DND-41 (cell line): ENCODE results near the gene ANTXR2.
A peak's percentile ranks its signal among the peaks of the same experiment; 100 is the strongest.

Experiments
- ATAC-seq: fragments of 200-7000 bp; cut with Tn5 transposase; 3 replicates; pipeline ENCODE4 v1.9.1; 2021; ENCODE audit warnings: low read depth; ENCODE audit not compliant: insufficient read depth
- DNase-seq: peaks from one replicate; pipeline ENCODE4 v3.0.0-alpha.2; 2020
- H2AFZ ChIP-seq: 2 replicates; pipeline ENCODE4 v1.6.0; 2012; ENCODE audit warnings: low read depth, low read length
- H3K27ac ChIP-seq: 2 replicates; pipeline ENCODE4 v1.5.1; 2012; ENCODE audit warnings: low read length, inconsistent platforms
- H3K27me3 ChIP-seq: fragments of 200-600 bp; sonication (generic); 2 replicates; pipeline ENCODE4 v1.6.0; 2012; ENCODE audit warnings: low read length, mild to moderate bottlenecking, inconsistent platforms; ENCODE audit not compliant: insufficient read depth, poor library complexity
- H3K36me3 ChIP-seq: 2 replicates; pipeline ENCODE4 v1.5.1; 2012; ENCODE audit warnings: low read length, inconsistent platforms; ENCODE audit not compliant: insufficient read depth
- H3K4me1 ChIP-seq: 2 replicates; pipeline ENCODE4 v1.5.1; 2012; ENCODE audit warnings: mild to moderate bottlenecking, low read length; ENCODE audit not compliant: insufficient read depth
- H3K4me2 ChIP-seq: 2 replicates; pipeline ENCODE4 v1.6.0; 2012; ENCODE audit warnings: mild to moderate bottlenecking, moderate library complexity, low read length, inconsistent platforms; ENCODE audit not compliant: insufficient read depth
- H3K4me3 ChIP-seq, 2 experiments: fragments of 200-600 bp in 1 of 2; shearing (Covaris generic) in 1 of 2; 2 replicates each; pipeline ENCODE4 v1.5.1; 2012 to 2016; ENCODE audit warnings: inconsistent platforms in 2 of 2, low read length in 2 of 2, mild to moderate bottlenecking in 2 of 2, low read depth in 1 of 2, moderate library complexity in 1 of 2
- H3K79me2 ChIP-seq: 2 replicates; pipeline ENCODE4 v1.6.0; 2012; ENCODE audit warnings: low read length, inconsistent platforms; ENCODE audit not compliant: insufficient read depth
- H3K9ac ChIP-seq: 2 replicates; pipeline ENCODE4 v1.6.0; 2012; ENCODE audit warnings: low read depth, mild to moderate bottlenecking, inconsistent platforms, low read length, moderate library complexity
- H3K9me3 ChIP-seq: 2 replicates; pipeline ENCODE4 v1.5.1; 2012; ENCODE audit warnings: low read length, moderate library complexity, mild to moderate bottlenecking, inconsistent platforms; ENCODE audit not compliant: insufficient read depth, severe bottlenecking
- H4K20me1 ChIP-seq: 2 replicates; pipeline ENCODE4 v1.6.0; 2012; ENCODE audit warnings: low read length; ENCODE audit not compliant: insufficient read depth
- EZH2 ChIP-seq: IDR thresholded peaks from 3 replicates; pipeline ENCODE4 v1.6.1; 2012; ENCODE audit warnings: borderline replicate concordance, low read depth, mild to moderate bottlenecking, moderate library complexity, low read length, inconsistent platforms; ENCODE audit not compliant: severe bottlenecking
- TF ChIP-seq, protein P1 (sequence below): IDR thresholded peaks from 2 replicates; pipeline ENCODE4 v1.5.1; 2012; ENCODE audit warnings: borderline replicate concordance, low read length, moderate library complexity, mild to moderate bottlenecking; ENCODE audit not compliant: poor library complexity, severe bottlenecking; ENCODE audit errors: extremely low read depth

ANTXR2 gene

DNA sequence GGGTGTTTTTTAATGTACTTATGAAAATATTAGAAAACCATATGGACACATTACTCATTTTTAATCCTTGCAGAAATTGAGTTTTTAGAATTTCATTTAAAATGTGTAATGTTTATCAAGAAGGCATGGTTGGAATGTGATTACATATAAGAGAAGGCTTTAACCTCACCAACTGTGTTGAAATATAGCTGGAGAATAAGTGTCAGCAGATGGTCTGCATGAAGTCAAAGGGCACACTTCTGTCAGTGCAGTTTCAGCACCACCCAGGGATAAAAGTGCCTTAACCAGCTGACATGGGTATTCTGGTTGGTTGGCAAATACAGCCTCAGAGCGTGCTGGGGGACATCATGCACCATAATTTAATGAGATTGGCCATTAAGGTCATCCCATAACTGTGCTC is 21.2 kb upstream of the ANTXR2 start:
- ATAC-seq: no peak

DNA sequence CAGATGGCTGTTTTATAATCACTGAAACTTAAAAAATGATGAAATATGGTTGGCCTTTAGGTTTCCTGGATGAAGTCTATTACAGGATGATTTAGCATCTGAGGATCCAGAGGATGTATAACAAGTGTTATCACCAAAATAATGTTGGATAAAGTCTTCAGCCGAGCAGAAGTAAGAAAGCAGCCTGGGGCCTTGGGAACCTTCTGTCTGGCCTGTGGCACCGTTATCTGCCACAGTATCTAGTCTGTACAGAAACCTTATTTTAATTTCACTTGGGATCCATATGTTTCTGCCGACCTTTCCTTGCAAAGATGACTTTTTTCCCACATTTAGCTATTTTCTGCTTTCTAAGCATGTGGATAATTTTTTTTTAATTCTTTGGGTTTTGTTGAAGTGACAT is 20.5 kb upstream of the ANTXR2 start:
- Histone ChIP-seq H3K79me2 (no peaks in the 10 kb centered on the region), H3K36me3 (no peaks in the 10 kb centered on the region), H3K4me2 (no peak overlapping the region), H3K9ac (no peak overlapping the region), H2AFZ (no peak overlapping the region), H3K27me3 (no peaks in the 10 kb centered on the region), H3K4me1 (no peaks in the 10 kb centered on the region), H4K20me1 (no peaks in the 10 kb centered on the region), H3K9me3 (no peaks in the 10 kb centered on the region), H3K27ac (no peak overlapping the region), H3K4me3 (no peak overlapping the region)
- DNase-seq (no peak), ATAC-seq (no peak)
- TF ChIP-seq, protein P1, sequence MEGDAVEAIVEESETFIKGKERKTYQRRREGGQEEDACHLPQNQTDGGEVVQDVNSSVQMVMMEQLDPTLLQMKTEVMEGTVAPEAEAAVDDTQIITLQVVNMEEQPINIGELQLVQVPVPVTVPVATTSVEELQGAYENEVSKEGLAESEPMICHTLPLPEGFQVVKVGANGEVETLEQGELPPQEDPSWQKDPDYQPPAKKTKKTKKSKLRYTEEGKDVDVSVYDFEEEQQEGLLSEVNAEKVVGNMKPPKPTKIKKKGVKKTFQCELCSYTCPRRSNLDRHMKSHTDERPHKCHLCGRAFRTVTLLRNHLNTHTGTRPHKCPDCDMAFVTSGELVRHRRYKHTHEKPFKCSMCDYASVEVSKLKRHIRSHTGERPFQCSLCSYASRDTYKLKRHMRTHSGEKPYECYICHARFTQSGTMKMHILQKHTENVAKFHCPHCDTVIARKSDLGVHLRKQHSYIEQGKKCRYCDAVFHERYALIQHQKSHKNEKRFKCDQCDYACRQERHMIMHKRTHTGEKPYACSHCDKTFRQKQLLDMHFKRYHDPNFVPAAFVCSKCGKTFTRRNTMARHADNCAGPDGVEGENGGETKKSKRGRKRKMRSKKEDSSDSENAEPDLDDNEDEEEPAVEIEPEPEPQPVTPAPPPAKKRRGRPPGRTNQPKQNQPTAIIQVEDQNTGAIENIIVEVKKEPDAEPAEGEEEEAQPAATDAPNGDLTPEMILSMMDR: no peak
- no peak for TF ChIP-seq EZH2

More for the DNA sequence above, 21.2 kb upstream of the ANTXR2 start:
- Histone ChIP-seq H3K9ac (no peak overlapping the region), H3K4me3 (no peak overlapping the region), H3K27me3 (no peaks in the 10 kb centered on the region), H3K4me2 (no peak overlapping the region), H3K79me2 (no peaks in the 10 kb centered on the region), H3K4me1 (no peaks in the 10 kb centered on the region), H3K9me3 (no peaks in the 10 kb centered on the region), H3K36me3 (no peaks in the 10 kb centered on the region), H4K20me1 (no peaks in the 10 kb centered on the region), H2AFZ (no peak overlapping the region; the same call in 1 of the 2 replicates), H3K27ac (no peak overlapping the region)
- no peak for DNase-seq
- TF ChIP-seq EZH2: no peak
- TF ChIP-seq, protein P1: no peak

DNA sequence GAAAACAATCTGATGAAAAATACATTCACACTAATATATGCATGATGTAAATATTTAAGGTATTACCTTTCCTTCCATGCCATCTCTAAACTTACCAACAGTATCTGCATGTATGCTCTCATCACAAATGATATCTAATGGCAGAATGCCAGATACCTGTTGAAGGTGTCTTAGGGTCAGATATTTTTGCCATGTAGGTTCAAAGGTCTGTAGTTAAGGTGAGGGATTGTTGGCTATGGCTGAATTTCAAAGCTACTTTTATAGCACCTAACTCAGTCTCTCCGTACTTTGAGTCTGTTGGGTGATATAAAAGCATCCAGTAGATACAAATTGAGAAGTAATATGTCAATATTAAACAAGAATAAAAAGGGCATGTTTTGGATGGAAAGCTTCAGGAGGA is 19.8 kb upstream of the ANTXR2 start:
- H3K4me3 ChIP-seq: no peak overlapping the region
- H3K27me3 ChIP-seq: no peaks in the 10 kb centered on the region
- H3K9ac ChIP-seq: no peak overlapping the region
- no peaks in the 10 kb centered on the region for H3K4me1 ChIP-seq
- H3K9me3 ChIP-seq: no peaks in the 10 kb centered on the region
- no peaks in the 10 kb centered on the region for H4K20me1 ChIP-seq
- H3K79me2 ChIP-seq: no peaks in the 10 kb centered on the region
- ATAC-seq: no peak
- DNase-seq: no peak
- no peak overlapping the region for H2AFZ ChIP-seq
- no peak overlapping the region for H3K27ac ChIP-seq
- TF ChIP-seq, protein P1: no peak
- no peak overlapping the region for H3K4me2 ChIP-seq
- no peaks in the 10 kb centered on the region for H3K36me3 ChIP-seq

DNA sequence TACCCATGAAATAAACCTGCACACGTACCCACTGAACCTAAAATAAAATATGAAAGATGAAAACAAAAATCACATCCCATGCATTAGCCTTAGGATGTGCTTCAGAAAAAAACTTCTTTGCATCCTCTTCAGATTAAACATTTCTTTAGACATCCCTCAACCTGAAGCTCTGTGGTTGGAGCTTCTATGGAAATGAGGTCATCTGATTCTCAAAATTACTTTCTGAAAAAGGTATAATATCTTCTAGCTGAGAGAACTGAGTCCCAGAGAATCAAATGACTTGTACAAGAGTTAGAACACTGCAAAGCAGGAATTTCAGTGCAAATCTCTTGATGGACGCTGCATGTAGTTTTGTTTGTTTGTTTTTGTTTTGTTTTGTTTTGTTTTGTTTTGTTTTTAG is 19.1 kb upstream of the ANTXR2 start:
- Histone ChIP-seq H3K79me2 (no peaks in the 10 kb centered on the region), H3K27me3 (no peaks in the 10 kb centered on the region), H3K9ac (no peak overlapping the region), H4K20me1 (no peaks in the 10 kb centered on the region), H3K36me3 (no peaks in the 10 kb centered on the region), H3K9me3 (no peaks in the 10 kb centered on the region), H3K4me3 (no peak overlapping the region), H3K4me1 (no peaks in the 10 kb centered on the region), H3K27ac (no peak overlapping the region), H3K4me2 (no peak overlapping the region), H2AFZ (0 out of 2 replicates have a peak overlapping the region, but pooled peaks have one; percentile 34)
- TF ChIP-seq, protein P1: no peak
- TF ChIP-seq EZH2: no peak
- no peak for ATAC-seq
- DNase-seq: no peak
